Suprapubic skin (tissue), 4 donors: ENCODE data around the gene AKAP1.

Experiments used
- CTCF ChIP-seq, 2 donors: fragments of 200-600 bp in 1 of 2; fragments of 450-650 bp in 1 of 2; sonication (generic) in 1 of 2; IDR thresholded peaks; one replicate each; pipeline ENCODE4 v1.5.1; 2016 to 2019; ENCODE audit warnings: antibody characterized with exemption in 2 of 2, mild to moderate bottlenecking in 1 of 2, moderate library complexity in 1 of 2
- EP300 ChIP-seq: sonication (generic); formaldehyde crosslinking; IDR thresholded peaks from one replicate; pipeline ENCODE4 v1.6.1; 2017; ENCODE audit warnings: antibody characterized with exemption
- POLR2A ChIP-seq, 2 donors: fragments of 450-650 bp; IDR thresholded peaks; one replicate each; pipeline ENCODE4 v1.6.1; 2017; ENCODE audit warnings: antibody characterized with exemption in 2 of 2, mild to moderate bottlenecking in 2 of 2, moderate library complexity in 2 of 2
- POLR2AphosphoS5 ChIP-seq, 3 donors: sonication (generic); formaldehyde crosslinking; IDR thresholded peaks; one replicate each; pipeline ENCODE4 v1.6.1; 2017; ENCODE audit warnings: antibody characterized with exemption in 3 of 3

DNA sequence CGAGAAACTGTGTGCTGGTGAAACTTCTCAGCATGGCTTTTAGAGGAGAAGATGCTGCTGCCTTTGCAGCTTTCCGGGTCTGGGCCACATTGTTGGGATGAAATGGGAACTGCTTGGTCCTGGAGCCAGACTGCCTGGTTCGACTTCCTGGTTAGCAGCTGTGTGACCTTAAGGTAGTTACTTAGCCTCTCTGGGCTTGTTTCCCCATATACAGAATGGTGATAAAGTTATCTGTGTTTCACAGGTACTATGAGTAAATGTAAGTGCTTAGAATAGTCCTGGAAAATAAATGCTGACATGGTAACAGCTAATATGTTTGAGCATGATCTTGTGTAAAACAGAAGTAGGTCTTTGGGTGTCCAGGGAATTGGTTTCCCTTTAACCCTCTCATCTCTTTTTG lies 26.3 kb downstream of the AKAP1 start:
- TF ChIP-seq POLR2AphosphoS5 (IDR thresholded peaks at IDR 0.05): no peak
- no peak for TF ChIP-seq POLR2A (IDR thresholded peaks at IDR 0.05)
- no peak for TF ChIP-seq CTCF (IDR thresholded peaks at IDR 0.05)
- TF ChIP-seq EP300: no peak
